ENCODE results near the gene HIVEP3.

The HIVEP3 gene

GRCh38 chr1:41507836-41508235 is 410.9 kb downstream of the HIVEP3 start:
- no peak for DNase-seq (ENCODE audit: low read depth in 1 of 2, low spot score in 1 of 2)

GRCh38 chr1:41507110-41507720 is 411.5 kb downstream of the HIVEP3 start:
- no peak for DNase-seq (ENCODE audit: low read depth in 1 of 2, low spot score in 1 of 2)

GRCh38 chr1:41504114-41505035 is 414.3 kb downstream of the HIVEP3 start:
- DNase-seq (ENCODE audit: low read depth in 1 of 2, low spot score in 1 of 2) = no peak

GRCh38 chr1:41503538-41504113 is 415.1 kb downstream of the HIVEP3 start:
- DNase-seq (ENCODE audit: low read depth in 1 of 2, low spot score in 1 of 2) = no peak

- DNase-seq (ENCODE audit: low read depth in 1 of 2, low spot score in 1 of 2) = no peak
These were observed 415.8 kb downstream of the HIVEP3 start for GRCh38 chr1:41502912-41503311.

- no peak for DNase-seq (ENCODE audit: low read depth in 1 of 2, low spot score in 1 of 2)
These were observed 417.1 kb downstream of the HIVEP3 start for GRCh38 chr1:41501581-41501980.

GRCh38 chr1:41500781-41501518 is 417.8 kb downstream of the HIVEP3 start:
- DNase-seq (ENCODE audit: low read depth in 1 of 2, low spot score in 1 of 2) = no peak

GRCh38 chr1:41500378-41500777 is 418.3 kb downstream of the HIVEP3 start:
- no peak for DNase-seq (ENCODE audit: low read depth in 1 of 2, low spot score in 1 of 2)

- no peak for DNase-seq (ENCODE audit: low read depth in 1 of 2, low spot score in 1 of 2)
These were observed 419.1 kb downstream of the HIVEP3 start for GRCh38 chr1:41499591-41499990.

GRCh38 chr1:41498804-41499203 is 419.9 kb downstream of the HIVEP3 start:
- no peak for DNase-seq (ENCODE audit: low read depth in 1 of 2, low spot score in 1 of 2)

GRCh38 chr1:41498391-41498790 is 420.3 kb downstream of the HIVEP3 start:
- no peak for DNase-seq (ENCODE audit: low read depth in 1 of 2, low spot score in 1 of 2)

GRCh38 chr1:41497461-41498030 is 421.2 kb downstream of the HIVEP3 start:
- DNase-seq (ENCODE audit: low read depth in 1 of 2, low spot score in 1 of 2) = no peak

- DNase-seq (ENCODE audit: low read depth in 1 of 2, low spot score in 1 of 2) = no peak
These were observed 421.7 kb downstream of the HIVEP3 start for GRCh38 chr1:41497056-41497440.

GRCh38 chr1:41496080-41497055 is 422.4 kb downstream of the HIVEP3 start:
- DNase-seq (ENCODE audit: low read depth in 1 of 2, low spot score in 1 of 2) = no peak

- no peak for DNase-seq (ENCODE audit: low read depth in 1 of 2, low spot score in 1 of 2)
These were observed 423.3 kb downstream of the HIVEP3 start for GRCh38 chr1:41495210-41495948.

- DNase-seq (ENCODE audit: low read depth in 1 of 2, low spot score in 1 of 2) = no peak
These were observed 424.1 kb downstream of the HIVEP3 start for GRCh38 chr1:41494351-41495209.

- no peak for DNase-seq (ENCODE audit: low read depth in 1 of 2, low spot score in 1 of 2)
These were observed 424.9 kb downstream of the HIVEP3 start for GRCh38 chr1:41493626-41494350.

GRCh38 chr1:41493117-41493536 is 425.6 kb downstream of the HIVEP3 start:
- DNase-seq (ENCODE audit: low read depth in 1 of 2, low spot score in 1 of 2) = no peak
